HepG2 (cell line): Measurements from ENCODE around the gene ATP23.

Experiments
- TF ChIP-seq, protein P1 (sequence below): IDR thresholded peaks from 2 replicates; pipeline ENCODE4 v1.6.1; 2016; ENCODE audit warnings: missing biosample characterization, missing genetic modification reagents, low read depth
- TF ChIP-seq, protein P2 (sequence below): sonication (generic); formaldehyde crosslinking; IDR thresholded peaks from 2 replicates; pipeline ENCODE4 v1.5.0; 2020; ENCODE audit warnings: mild to moderate bottlenecking, missing genetic modification reagents, moderate library complexity
- TF ChIP-seq, protein P3 (sequence below): sonication (generic); formaldehyde crosslinking; IDR thresholded peaks from 2 replicates; pipeline ENCODE4 v1.5.1; 2020; ENCODE audit warnings: mild to moderate bottlenecking, missing genetic modification reagents, moderate library complexity
- TF ChIP-seq, protein P4 (sequence below): sonication (generic); formaldehyde crosslinking; IDR thresholded peaks from 2 replicates; pipeline ENCODE4 v1.4.0; 2020; ENCODE audit warnings: missing genetic modification reagents, borderline replicate concordance
- TF ChIP-seq, protein P5 (sequence below): IDR thresholded peaks from 2 replicates; pipeline ENCODE4 v1.6.1; 2012; ENCODE audit warnings: inconsistent platforms

DNA sequence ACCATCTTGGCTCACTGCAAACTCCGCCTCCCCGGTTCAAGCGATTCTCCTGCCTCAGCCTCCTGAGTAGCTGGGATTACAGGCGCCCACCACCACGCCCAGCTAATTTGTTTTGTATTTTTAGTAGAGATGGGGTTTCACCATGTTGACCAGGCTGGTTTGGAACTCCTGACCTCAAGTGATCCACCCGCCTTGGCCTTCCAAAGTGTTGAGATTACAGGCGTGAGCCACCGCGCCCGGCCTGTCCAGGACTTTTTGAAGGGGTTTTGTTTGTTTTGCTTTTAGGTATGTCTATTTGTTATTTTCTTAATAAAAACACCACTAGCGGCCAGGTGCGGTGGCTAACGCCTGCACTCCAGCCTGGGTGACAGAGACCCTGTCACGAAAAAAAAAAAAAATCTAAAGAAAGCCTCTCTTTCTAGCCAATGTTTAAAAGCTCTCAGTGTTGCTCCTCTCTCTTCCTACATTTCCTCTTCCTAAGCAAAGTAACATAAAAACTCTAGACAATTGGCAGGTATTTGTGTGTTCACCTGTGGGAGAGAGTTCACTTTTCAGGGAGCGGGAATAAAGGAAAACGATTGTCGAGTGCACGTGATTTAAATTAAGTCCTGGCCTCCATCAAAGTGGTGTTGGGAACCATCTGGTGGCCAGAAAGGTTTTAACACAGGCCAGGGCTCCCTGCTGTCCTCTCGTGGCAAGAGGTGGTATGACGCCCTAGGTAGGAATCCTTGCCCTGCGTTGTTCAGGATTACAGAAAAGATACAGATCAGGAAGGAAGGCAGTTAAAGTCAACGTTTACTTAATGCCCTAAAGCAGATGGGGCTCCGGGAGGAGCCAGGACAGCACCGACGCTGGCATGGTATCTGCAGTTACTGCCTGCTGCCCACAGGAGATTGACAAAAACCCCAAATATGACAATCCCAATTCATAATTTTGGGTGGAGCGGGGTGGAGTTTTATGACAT is 36.2 kb upstream of the ATP23 start:
- TF ChIP-seq, protein P1, sequence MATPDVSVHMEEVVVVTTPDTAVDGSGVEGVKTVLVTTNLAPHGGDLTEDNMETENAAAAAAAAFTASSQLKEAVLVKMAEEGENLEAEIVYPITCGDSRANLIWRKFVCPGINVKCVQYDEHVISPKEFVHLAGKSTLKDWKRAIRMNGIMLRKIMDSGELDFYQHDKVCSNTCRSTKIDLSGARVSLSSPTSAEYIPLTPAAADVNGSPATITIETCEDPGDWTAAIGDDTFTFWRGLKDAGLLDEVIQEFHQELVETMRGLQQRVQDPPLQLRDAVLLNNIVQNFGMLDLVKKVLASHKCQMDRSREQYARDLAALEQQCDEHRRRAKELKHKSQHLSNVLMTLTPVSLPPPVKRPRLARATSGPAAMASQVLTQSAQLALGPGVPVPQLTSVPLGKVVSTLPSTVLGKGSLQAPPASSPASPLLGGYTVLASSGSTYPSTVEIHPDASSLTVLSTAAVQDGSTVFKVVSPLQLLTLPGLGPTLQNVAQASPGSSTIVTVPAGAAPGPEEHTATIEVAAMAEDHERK (CRISPR knock-in tag): no peak
- TF ChIP-seq, protein P2, sequence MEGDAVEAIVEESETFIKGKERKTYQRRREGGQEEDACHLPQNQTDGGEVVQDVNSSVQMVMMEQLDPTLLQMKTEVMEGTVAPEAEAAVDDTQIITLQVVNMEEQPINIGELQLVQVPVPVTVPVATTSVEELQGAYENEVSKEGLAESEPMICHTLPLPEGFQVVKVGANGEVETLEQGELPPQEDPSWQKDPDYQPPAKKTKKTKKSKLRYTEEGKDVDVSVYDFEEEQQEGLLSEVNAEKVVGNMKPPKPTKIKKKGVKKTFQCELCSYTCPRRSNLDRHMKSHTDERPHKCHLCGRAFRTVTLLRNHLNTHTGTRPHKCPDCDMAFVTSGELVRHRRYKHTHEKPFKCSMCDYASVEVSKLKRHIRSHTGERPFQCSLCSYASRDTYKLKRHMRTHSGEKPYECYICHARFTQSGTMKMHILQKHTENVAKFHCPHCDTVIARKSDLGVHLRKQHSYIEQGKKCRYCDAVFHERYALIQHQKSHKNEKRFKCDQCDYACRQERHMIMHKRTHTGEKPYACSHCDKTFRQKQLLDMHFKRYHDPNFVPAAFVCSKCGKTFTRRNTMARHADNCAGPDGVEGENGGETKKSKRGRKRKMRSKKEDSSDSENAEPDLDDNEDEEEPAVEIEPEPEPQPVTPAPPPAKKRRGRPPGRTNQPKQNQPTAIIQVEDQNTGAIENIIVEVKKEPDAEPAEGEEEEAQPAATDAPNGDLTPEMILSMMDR (CRISPR knock-in tag): peak; percentile 99
- TF ChIP-seq, protein P3, sequence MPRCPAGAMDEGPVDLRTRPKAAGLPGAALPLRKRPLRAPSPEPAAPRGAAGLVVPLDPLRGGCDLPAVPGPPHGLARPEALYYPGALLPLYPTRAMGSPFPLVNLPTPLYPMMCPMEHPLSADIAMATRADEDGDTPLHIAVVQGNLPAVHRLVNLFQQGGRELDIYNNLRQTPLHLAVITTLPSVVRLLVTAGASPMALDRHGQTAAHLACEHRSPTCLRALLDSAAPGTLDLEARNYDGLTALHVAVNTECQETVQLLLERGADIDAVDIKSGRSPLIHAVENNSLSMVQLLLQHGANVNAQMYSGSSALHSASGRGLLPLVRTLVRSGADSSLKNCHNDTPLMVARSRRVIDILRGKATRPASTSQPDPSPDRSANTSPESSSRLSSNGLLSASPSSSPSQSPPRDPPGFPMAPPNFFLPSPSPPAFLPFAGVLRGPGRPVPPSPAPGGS (CRISPR knock-in tag): no peak
- TF ChIP-seq, protein P4, sequence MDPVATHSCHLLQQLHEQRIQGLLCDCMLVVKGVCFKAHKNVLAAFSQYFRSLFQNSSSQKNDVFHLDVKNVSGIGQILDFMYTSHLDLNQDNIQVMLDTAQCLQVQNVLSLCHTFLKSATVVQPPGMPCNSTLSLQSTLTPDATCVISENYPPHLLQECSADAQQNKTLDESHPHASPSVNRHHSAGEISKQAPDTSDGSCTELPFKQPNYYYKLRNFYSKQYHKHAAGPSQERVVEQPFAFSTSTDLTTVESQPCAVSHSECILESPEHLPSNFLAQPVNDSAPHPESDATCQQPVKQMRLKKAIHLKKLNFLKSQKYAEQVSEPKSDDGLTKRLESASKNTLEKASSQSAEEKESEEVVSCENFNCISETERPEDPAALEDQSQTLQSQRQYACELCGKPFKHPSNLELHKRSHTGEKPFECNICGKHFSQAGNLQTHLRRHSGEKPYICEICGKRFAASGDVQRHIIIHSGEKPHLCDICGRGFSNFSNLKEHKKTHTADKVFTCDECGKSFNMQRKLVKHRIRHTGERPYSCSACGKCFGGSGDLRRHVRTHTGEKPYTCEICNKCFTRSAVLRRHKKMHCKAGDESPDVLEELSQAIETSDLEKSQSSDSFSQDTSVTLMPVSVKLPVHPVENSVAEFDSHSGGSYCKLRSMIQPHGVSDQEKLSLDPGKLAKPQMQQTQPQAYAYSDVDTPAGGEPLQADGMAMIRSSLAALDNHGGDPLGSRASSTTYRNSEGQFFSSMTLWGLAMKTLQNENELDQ: no peak
- TF ChIP-seq, protein P5, sequence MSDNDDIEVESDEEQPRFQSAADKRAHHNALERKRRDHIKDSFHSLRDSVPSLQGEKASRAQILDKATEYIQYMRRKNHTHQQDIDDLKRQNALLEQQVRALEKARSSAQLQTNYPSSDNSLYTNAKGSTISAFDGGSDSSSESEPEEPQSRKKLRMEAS: peak; percentile 81
